ENCODE data around the gene MYO9B.
"Not testable (repeated sequence)": the region's sequence is repeated elsewhere in the genome, so short reads cannot be mapped to it uniquely, and the experiment has no call there.

The MYO9B gene

DNA sequence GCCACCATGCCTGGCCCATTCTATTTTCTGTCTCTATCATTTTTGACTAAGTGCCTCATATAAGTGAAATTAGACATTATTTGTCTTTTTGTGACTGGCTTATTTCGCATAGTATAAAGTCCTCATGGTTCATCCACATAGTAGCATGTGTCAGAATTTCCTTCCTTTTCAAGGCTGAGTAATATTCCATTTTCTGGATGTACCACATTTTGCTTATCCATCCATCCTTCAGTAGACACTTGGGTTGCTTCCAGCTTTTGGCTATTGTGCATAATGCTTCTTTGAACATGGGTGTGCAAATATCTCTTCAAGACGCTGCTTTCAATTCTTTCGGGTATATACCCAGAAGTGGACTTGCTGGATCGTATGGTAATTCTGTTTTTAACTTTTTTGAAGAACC is 88.1 kb downstream of the MYO9B start:
- H3K4me3 Mint-ChIP-seq, result no peak overlapping the region
- H3K4me1 Mint-ChIP-seq, result no peaks in the 10 kb centered on the region
- H3K9me3 Mint-ChIP-seq, result peaks cover 5% of the 10 kb centered on the region
- CTCF ChIA-PET, result no interaction called here
- no peaks in the 10 kb centered on the region for H3K27me3 Mint-ChIP-seq
- no peak overlapping the region for H3K27ac Mint-ChIP-seq
- no peak for DNase-seq
- H3K36me3 Mint-ChIP-seq, result peaks cover 66% of the 10 kb centered on the region

DNA sequence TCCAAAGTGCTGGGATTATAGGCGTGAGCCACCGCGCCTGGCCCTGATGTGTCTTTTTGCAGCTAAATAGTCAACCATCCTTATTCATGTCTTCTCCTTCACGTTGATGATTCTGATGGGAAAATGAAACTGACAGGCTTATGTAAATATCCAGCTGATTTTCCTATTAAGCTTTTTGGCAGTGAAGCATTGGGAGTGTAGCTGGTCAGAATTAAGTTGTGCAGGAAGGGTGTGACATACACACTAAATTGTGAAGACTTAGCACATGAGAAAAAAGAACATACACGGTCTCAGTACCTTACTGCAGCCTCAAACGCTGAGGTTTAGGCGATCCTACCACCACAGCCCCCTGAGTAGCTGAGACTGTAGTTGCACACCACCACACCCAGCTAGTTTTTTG is 89.1 kb downstream of the MYO9B start:
- H3K4me1 Mint-ChIP-seq, result no peaks in the 10 kb centered on the region
- H3K4me3 Mint-ChIP-seq, result no peak overlapping the region
- peak overlapping the region; percentile 42 for H3K27ac Mint-ChIP-seq
- CTCF ChIA-PET, result no interaction called here
- peaks cover 66% of the 10 kb centered on the region for H3K36me3 Mint-ChIP-seq
- H3K27me3 Mint-ChIP-seq, result no peaks in the 10 kb centered on the region
- peaks cover 5% of the 10 kb centered on the region for H3K9me3 Mint-ChIP-seq
- no peak for DNase-seq

DNA sequence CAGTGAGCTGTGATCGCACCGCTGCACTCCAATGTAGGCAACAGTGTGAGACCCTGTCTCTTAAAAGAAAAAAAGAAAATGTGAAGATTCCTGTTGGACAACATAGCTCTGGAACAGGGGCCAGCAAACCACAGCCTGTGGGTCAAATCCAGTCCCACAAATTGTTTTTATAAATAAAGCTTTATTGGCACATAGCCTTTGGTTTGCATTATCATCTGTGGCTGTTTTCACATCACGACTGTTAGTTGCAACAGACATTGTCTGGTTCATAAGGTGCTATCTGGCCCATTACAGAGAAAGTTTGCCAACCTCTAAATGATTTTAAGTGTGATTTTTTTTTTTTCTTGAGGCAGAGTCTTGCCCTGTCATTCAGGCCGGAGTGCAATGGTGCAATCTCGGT is 90.1 kb downstream of the MYO9B start:
- Mint-ChIP-seq H3K27me3 (no peaks in the 10 kb centered on the region), H3K27ac (no peak overlapping the region), H3K4me1 (no peaks in the 10 kb centered on the region), H3K9me3 (peaks cover 5% of the 10 kb centered on the region), H3K4me3 (no peak overlapping the region), H3K36me3 (peaks cover 63% of the 10 kb centered on the region)
- CTCF ChIA-PET, result no interaction called here
- no peak for DNase-seq

DNA sequence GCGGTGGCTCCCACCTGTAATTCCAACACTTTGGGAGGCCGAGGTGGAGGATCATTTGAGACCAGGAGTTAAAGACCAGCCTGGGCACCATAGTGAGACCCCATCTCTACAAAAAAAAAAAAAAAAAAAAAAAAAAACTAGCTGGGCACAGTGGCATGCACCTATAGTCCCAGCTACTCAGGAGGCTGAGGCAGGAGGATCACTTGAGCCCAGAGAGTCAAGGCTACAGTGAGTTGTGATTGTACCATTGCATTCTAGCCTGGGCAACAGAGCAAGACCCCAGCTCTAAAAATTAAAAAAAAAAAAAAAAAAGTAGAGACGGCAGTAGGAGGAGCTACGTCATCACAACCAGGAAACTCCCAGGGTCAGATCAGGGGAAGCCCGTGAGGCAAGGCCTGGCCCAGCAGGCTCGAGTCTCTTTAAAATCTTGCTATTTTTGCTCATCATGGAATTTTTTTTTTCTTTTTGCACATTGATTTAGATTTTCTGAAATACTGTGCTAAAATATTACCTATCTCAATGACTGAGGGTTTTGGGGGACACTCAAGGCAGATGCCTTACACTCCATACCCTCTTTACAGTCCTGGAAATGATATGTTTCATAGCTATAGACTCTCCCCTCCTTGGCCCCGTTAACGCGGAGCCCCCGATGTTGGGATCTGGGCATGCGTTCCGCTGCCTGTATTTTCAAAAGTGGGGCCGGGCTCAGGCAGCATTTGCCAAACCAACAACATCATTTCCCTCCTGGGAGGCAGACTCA is 95.1 kb downstream of the MYO9B start:
- CTCF ChIA-PET, result no interaction called here
- Mint-ChIP-seq H3K36me3 (peaks cover 51% of the 10 kb centered on the region), H3K27ac (no peak overlapping the region), H3K9me3 (no peaks in the 10 kb centered on the region), H3K4me3 (no peak overlapping the region), H3K27me3 (no peaks in the 10 kb centered on the region), H3K4me1 (peaks cover 4% of the 10 kb centered on the region)
- DNase-seq, result no peak

DNA sequence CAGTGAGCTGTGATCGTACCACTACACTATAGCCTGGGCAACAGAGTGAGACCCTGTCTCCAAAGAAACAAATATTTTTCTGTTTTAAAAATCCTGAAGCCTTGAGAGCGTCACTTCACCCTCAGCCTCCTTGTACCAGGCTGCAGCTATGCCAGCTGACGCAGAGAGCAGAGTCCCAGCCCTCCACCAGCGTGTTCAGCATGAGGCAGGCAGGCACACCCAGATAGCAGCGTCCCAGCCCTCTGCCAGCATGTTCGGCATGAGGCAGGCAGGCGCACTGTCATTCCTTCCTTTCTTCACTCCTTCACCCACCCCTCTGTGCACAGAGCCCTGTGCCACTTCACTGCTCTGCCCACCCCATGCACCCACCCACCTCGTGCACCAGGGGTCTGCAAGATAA is 96.3 kb downstream of the MYO9B start:
- Mint-ChIP-seq H3K27ac (peak overlapping the region; percentile 37), H3K27me3 (no peaks in the 10 kb centered on the region), H3K9me3 (no peaks in the 10 kb centered on the region), H3K4me3 (no peak overlapping the region), H3K4me1 (peaks cover 4% of the 10 kb centered on the region), H3K36me3 (peaks cover 50% of the 10 kb centered on the region)
- DNase-seq, result no peak
- CTCF ChIA-PET, result no interaction called here

DNA sequence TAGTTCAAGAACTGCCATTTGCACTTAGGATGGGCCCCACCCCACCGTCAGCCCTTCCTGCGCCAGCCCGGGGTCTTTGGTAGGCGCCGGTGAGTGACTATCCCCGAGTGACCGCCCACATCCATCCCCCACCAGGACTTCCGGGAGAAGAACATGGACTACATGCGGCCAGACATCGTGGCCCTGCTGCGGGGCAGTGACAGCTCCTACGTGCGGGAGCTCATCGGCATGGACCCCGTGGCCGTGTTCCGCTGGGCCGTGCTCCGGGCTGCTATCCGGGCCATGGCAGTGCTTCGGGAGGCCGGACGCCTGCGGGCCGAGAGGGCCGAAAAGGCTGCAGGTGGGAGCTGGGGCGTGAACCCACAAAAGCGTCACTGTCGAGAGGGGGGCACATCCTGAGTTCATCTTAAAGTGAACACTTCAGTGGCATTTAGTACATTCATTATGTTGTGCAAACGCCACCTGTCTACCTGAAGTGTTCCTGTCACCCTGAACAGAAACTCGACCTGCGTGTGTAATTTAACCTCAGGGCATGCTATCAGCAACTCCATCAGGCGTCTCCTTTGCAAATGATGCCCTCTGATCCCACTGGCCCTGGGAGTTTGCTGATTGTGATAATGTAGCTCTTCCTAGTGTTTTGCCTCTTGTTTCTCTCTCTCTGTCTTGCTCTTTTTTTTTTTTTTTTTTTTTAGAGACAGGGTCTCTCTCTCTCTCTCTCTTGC is 97.2 kb downstream of the MYO9B start:
- CTCF ChIA-PET, result interaction anchor here (1.2 kb wide), 1 partner anchor 32 kb away, joined by 3 read pairs; no protein-coding TSS in a partner anchor
- Mint-ChIP-seq H3K27ac (peak overlapping the region; percentile 12), H3K36me3 (peaks cover 52% of the 10 kb centered on the region), H3K4me1 (peaks cover 4% of the 10 kb centered on the region), H3K4me3 (no peak overlapping the region), H3K9me3 (no peaks in the 10 kb centered on the region), H3K27me3 (no peaks in the 10 kb centered on the region)
- DNase-seq, result no peak

DNA sequence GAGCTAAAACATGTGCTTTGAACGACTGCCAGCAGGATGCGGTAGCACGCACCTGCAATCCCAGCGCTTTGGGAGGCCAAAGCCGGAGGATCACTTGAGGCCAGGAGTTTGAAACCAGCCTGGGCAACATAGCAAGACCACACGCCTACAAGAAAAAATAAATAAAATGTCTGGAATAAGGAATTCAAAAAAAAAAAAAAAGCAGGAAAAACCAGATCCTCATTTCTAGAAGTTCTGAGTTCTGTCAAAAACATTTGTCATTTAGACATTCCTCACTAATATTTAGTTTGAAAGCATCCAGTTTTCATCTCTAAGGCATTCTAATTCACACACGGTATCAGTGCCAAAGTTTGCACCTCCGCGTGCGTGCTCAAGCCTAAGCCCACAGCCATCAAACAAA is 102.7 kb downstream of the MYO9B start:
- Mint-ChIP-seq H3K36me3 (peaks cover 35% of the 10 kb centered on the region), H3K9me3 (no peaks in the 10 kb centered on the region), H3K27ac (no peak overlapping the region), H3K4me1 (peaks cover 15% of the 10 kb centered on the region), H3K27me3 (no peaks in the 10 kb centered on the region), H3K4me3 (no peak overlapping the region)
- DNase-seq, result no peak
- CTCF ChIA-PET, result no interaction called here

DNA sequence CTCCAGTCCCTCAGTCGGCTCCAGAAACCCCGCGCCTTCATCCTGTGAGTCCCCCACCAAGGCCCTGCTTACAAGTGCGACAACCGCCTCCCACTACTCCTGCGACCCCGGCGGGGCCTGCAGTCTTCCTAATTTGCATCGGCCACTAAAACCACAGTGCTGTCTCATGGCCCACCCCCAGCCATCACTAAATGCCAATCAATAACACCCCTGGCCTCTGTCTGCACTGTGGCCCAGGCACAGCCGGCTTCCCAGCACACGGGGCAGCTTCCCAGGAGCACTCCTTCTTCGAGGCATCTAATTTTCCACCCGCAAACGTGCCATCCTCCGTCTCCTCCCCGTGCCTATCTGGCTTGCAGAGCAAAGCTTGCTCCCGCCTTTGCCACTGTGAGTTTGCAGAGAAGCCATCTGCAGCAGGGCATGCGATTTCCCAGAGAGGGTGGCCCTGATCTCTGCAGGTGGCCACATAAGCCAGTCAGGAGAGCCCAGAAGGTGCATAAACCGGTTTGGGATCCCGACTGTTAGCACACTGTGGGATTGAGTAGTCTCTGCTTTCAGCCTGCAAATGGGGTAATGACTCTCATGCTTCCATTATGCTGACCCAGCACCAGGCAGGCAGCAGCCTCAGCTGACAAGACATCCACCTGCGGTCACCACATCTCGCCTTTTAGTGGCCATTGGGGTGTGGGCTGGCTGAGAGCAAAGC is 105.6 kb downstream of the MYO9B start:
- Mint-ChIP-seq H3K27me3 (no peaks in the 10 kb centered on the region), H3K27ac (no peak overlapping the region), H3K9me3 (no peaks in the 10 kb centered on the region), H3K36me3 (peaks cover 47% of the 10 kb centered on the region), H3K4me3 (no peak overlapping the region), H3K4me1 (peaks cover 41% of the 10 kb centered on the region)
- DNase-seq, result no peak
- CTCF ChIA-PET, result no interaction called here

DNA sequence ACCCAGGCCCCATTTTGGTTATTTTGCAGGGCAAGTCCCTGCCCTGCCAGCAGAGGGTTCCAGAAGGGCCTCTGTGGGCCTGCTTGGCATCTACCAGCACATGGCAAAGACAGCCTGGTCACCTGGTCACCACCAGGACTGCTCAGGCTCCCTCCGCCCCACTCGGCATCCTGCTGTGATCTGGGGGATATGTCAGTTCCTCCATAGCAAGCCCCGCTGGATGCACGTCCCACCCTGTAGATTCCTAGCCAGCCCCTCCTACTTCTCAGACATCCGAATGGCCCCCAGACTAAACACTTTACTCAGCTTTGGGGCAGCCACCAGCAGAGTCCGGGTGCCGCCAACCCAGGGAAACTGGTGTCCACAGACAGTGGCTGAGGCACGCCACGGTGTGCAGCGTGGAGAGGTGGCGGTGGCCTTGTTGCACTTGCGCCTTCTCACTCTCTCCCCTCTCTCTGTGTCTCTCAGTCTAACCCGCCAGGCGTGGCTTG is 107.7 kb downstream of the MYO9B start:
- H3K36me3 Mint-ChIP-seq, result peaks cover 52% of the 10 kb centered on the region
- peaks cover 41% of the 10 kb centered on the region for H3K4me1 Mint-ChIP-seq
- CTCF ChIA-PET, result interaction anchor here (0.9 to 2.3 kb wide), 7 partner anchors 9 to 114 kb away, joined by 3 to 8 read pairs (median 6); no protein-coding TSS in a partner anchor
- H3K27ac Mint-ChIP-seq, result peak overlapping the region; percentile 97
- H3K27me3 Mint-ChIP-seq, result no peaks in the 10 kb centered on the region
- peak overlapping the region; percentile 71 for H3K4me3 Mint-ChIP-seq
- peak; percentile 47 for DNase-seq
- H3K9me3 Mint-ChIP-seq, result no peaks in the 10 kb centered on the region

DNA sequence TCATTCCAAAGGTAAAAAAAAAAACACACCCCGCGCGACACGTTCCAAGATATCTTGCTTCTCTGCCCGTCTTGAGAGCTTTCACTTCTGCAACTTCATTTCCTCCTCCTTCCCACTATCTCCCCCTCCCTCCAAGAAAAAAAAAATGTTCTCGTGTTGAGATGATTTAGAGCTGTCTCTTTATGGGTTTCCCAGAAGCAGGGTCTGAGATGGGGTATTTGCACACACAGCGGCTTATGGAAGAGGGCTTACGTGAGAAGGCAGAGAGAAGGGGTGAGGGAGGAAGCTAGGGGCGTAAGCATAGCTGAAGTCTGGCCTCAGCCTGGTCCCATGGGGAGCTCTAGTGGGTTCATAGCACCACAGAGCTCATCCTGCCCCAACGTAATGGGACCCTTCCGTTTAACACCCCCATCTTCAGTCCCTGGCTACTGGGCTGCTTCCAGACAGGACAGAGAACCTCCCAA is 108.3 kb downstream of the MYO9B start:
- H3K36me3 Mint-ChIP-seq, result peaks cover 50% of the 10 kb centered on the region
- H3K9me3 Mint-ChIP-seq, result no peaks in the 10 kb centered on the region
- CTCF ChIA-PET, result interaction anchor here (0.7 to 2.3 kb wide), 10 partner anchors 10 to 117 kb away, joined by 3 to 8 read pairs (median 4); no protein-coding TSS in a partner anchor
- H3K4me3 Mint-ChIP-seq, result peak overlapping the region; percentile 71
- H3K27me3 Mint-ChIP-seq, result no peaks in the 10 kb centered on the region
- peak; percentile 51 for DNase-seq
- peak overlapping the region; percentile 97 for H3K27ac Mint-ChIP-seq
- peaks cover 41% of the 10 kb centered on the region for H3K4me1 Mint-ChIP-seq

DNA sequence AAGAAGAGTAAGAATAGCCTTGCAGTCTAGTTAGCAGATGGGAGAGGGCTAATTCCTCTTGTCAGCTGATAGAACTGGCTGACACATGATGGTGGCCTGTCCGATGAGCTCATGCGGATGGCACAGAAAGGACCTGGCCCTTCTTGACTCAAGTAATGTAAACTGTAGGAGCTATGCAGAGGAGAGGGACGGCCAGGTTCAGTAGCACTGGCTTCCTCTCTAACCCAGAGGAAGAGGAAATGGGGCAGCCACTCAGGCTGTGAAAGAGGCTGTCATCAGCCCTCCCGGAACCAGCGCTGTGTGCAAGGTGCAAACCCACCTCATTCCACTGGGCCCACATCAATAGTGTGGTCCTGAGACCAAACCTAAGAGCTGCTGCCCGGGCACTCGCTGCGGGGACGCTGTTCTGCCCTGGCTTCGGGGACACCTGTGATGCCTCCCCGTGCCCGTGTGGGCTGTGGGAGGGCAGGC is 108.8 kb downstream of the MYO9B start:
- Mint-ChIP-seq H3K4me3 (peak overlapping the region; percentile 71), H3K27ac (peak overlapping the region; percentile 97), H3K4me1 (peaks cover 41% of the 10 kb centered on the region), H3K36me3 (peaks cover 54% of the 10 kb centered on the region), H3K27me3 (no peaks in the 10 kb centered on the region), H3K9me3 (no peaks in the 10 kb centered on the region)
- CTCF ChIA-PET, result interaction anchor here (0.7 to 2.3 kb wide), 9 partner anchors 10 to 118 kb away, joined by 3 to 7 read pairs (median 4); no protein-coding TSS in a partner anchor
- peak; percentile 76 for DNase-seq

DNA sequence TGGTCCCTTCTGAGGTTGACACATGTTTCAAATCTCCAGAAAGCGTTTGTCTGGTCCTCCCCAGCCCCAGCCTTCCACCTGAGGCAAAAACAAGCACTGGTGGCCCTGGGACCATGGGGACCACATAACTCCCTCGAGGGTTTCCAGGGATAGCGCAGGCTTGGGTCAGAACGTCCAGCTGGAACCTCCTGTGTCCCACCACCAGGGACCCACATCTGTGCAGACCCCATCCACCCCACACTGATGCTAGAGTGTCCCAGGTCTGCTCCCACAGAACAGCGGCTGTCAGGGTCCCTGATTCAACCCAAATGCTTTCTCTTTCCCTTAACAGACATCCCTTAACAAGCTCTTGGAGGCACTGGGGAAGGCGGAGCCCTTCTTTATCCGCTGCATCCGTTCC is 110.0 kb downstream of the MYO9B start:
- Mint-ChIP-seq H3K4me3 (no peak overlapping the region), H3K4me1 (peaks cover 41% of the 10 kb centered on the region), H3K36me3 (peaks cover 56% of the 10 kb centered on the region), H3K27ac (peak overlapping the region; percentile 97), H3K9me3 (no peaks in the 10 kb centered on the region), H3K27me3 (no peaks in the 10 kb centered on the region)
- DNase-seq, result no peak
- CTCF ChIA-PET, result no interaction called here

DNA sequence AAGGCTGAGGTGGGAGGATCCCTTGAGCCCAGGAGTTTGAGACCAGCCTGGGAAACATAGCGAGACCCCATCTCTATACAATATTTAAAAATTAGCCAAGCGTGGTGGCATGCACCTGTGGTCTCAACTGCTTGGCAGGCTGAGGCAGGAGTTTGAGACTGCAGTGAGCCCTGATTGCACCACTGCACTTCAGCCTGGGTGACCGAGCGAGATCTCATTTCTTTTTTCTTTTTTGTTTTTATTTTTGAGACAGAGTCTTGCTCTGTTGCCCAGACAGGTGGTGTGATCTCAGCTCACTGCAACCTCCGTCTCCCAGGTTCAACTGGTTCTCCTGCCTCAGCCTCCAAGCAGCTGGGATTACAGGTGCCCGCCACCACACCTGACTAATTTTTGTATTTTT is 116.2 kb downstream of the MYO9B start:
- DNase-seq, H3K27me3 Mint-ChIP-seq, H3K4me1 Mint-ChIP-seq, H3K27ac Mint-ChIP-seq, H3K4me3 Mint-ChIP-seq, H3K9me3 Mint-ChIP-seq, CTCF ChIA-PET: not testable (repeated sequence)
- H3K36me3 Mint-ChIP-seq, result peaks cover 60% of the 10 kb centered on the region

DNA sequence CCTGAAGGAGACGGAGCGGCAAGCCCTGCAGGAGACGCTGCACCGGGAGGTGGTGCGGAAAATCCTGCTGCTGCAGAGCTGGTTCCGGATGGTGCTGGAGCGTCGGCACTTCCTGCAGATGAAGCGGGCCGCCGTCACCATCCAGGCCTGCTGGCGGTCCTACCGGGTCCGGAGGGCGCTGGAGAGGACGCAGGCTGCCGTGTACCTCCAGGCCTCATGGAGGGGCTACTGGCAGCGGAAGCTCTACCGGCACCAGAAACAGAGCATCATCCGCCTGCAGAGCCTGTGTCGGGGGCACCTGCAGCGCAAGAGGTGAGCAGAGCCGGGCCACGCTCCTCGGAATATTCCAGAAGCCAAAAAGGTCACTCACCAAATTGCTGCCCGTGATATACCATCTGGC is 117.2 kb downstream of the MYO9B start:
- H3K4me3 Mint-ChIP-seq, result no peak overlapping the region
- no peaks in the 10 kb centered on the region for H3K27me3 Mint-ChIP-seq
- no peaks in the 10 kb centered on the region for H3K9me3 Mint-ChIP-seq
- DNase-seq, result no peak
- no peak overlapping the region for H3K27ac Mint-ChIP-seq
- H3K36me3 Mint-ChIP-seq, result peaks cover 56% of the 10 kb centered on the region
- CTCF ChIA-PET, result no interaction called here
- no peaks in the 10 kb centered on the region for H3K4me1 Mint-ChIP-seq
